Transverse colon (tissue), 4 donors: ENCODE data around the gene FAM151B. TPM values are rescaled to one million over a fixed set of nuclear protein-coding genes. Genes with fewer than 3 reads are reported as not detected.
"Not testable (repeated sequence)": the region's sequence is repeated elsewhere in the genome, so short reads cannot be mapped to it uniquely, and the experiment has no call there.

ENCODE experiments used
- DNase-seq: peaks from one replicate; pipeline ENCODE4 v3.0.0-alpha.2; 2019
- H3K27ac ChIP-seq, 4 donors: fragments of 200-600 bp; sonication (generic); 2 replicates each; pipeline ENCODE4 v1.5.1; 2016 to 2018; ENCODE audit warnings: inconsistent platforms in 4 of 4
- H3K27me3 ChIP-seq: fragments of 200-600 bp; sonication (generic); 2 replicates; pipeline ENCODE4 v1.5.1; 2017; ENCODE audit warnings: inconsistent platforms
- H3K36me3 ChIP-seq, 4 donors: fragments of 200-600 bp; sonication (generic); 2 replicates each; pipeline ENCODE4 v1.5.1; 2017 to 2019; ENCODE audit warnings: inconsistent platforms in 4 of 4
- H3K4me1 ChIP-seq, 4 donors: fragments of 200-600 bp; sonication (generic); 2 replicates each; pipeline ENCODE4 v1.5.1; 2017 to 2020; ENCODE audit warnings: inconsistent platforms in 4 of 4
- H3K4me3 ChIP-seq, 4 donors: fragments of 200-600 bp; sonication (generic); 1 replicate in 1 of 4; 2 replicates in 3 of 4; pipeline versions ENCODE4 v1.5.1 to v1.6.1; 2017 to 2019; ENCODE audit warnings: inconsistent platforms in 4 of 4
- H3K9me3 ChIP-seq, 2 donors: fragments of 200-600 bp; sonication (generic); 2 replicates each; pipeline ENCODE4 v1.5.1; 2017 to 2019; ENCODE audit warnings: inconsistent platforms in 2 of 2
- CTCF ChIP-seq, 5 experiments: fragments of 200-600 bp in 3 of 5; fragments of 450-650 bp in 2 of 5; sonication (generic) in 3 of 5; IDR thresholded peaks; 1 replicate in 2 of 5; 2 replicates in 3 of 5; pipeline ENCODE4 v1.5.1; 2016 to 2017; ENCODE audit warnings: antibody characterized with exemption in 5 of 5, inconsistent platforms in 3 of 5, mild to moderate bottlenecking in 2 of 5, moderate library complexity in 1 of 5
- EP300 ChIP-seq: sonication (generic); formaldehyde crosslinking; IDR thresholded peaks from one replicate; pipeline ENCODE4 v1.6.1; 2017; ENCODE audit warnings: antibody characterized with exemption, low read depth
- POLR2A ChIP-seq: fragments of 450-650 bp; IDR thresholded peaks from one replicate; pipeline ENCODE4 v1.6.1; 2016; ENCODE audit warnings: antibody characterized with exemption, mild to moderate bottlenecking, moderate library complexity
- POLR2AphosphoS5 ChIP-seq, 3 donors: sonication (generic); formaldehyde crosslinking; IDR thresholded peaks; one replicate each; pipeline ENCODE4 v1.6.1; 2016; ENCODE audit warnings: antibody characterized with exemption in 3 of 3
- WGBS, 2 donors: methylation state at CpG; one replicate each; pipeline ENCODE4 v1.1.5; 2018; ENCODE audit warnings: low coverage in 1 of 2; 5-methylcytosine and 5-hydroxymethylcytosine counted together
- in situ Hi-C, 4 donors: fragments of 200-750 bp; cut with MboI; loops; one replicate each; pipeline versions ENCODE4 v1.15.0 to v1.15.1; 2017; ENCODE audit warnings: low sequenced_read_pairs in 3 of 4, low pct_ligation_motif_present in 1 of 4, low pct_unique_long_range_greater_than_20kb in 1 of 4
- intact Hi-C: fragments of 100-400 bp; cut with DNase I; formaldehyde crosslinking; loops from one replicate; pipeline ENCODE4 v1.15.1; 2023; ENCODE audit warnings: low total_unique reads
- total RNA-seq, 4 donors: library from RNA; depleted of rRNA; stranded (reverse); fragments of >200 nt; gene quantifications; one replicate each; pipeline ENCODE4 v1.1.0, GENCODE V29; 2016

FAM151B gene
- total RNA-seq, 4 donors from 2014 or later, result 1.1 to 4.1 (median 3.8) TPM; not detected in 1

GRCh38 chr5:80579050-80579449, 91.2 kb downstream of the FAM151B start:
- Histone ChIP-seq H3K27ac (no peak overlapping the region), H3K36me3 (no peaks in the 10 kb centered on the region), H3K27me3 (peaks cover 7% of the 10 kb centered on the region), H3K9me3 (no peaks in the 10 kb centered on the region), H3K4me1 (no peaks in the 10 kb centered on the region), H3K4me3 (no peak overlapping the region)
- 85 to 90% methylated on average over 2 of the region's 2 CpGs for WGBS, 2 donors
- TF ChIP-seq EP300 (no peak), POLR2A (no peak), POLR2AphosphoS5 (IDR thresholded peaks at IDR 0.05) (no peak), CTCF (IDR thresholded peaks at IDR 0.05) (no peak)
- in situ Hi-C loops, result no loop called here
- intact Hi-C loops, result no loop called here
- no peak for DNase-seq

GRCh38 chr5:80580291-80580690, 92.4 kb downstream of the FAM151B start:
- H3K27ac ChIP-seq, intact Hi-C loops, H3K9me3 ChIP-seq, H3K4me3 ChIP-seq, in situ Hi-C loops, DNase-seq, H3K27me3 ChIP-seq, H3K4me1 ChIP-seq, H3K36me3 ChIP-seq: not testable (repeated sequence)
- WGBS, 2 donors, result 76% methylated on average over 3 of the region's 3 CpGs; no CpG with 5 or more reads in 1 of the 2 donors

DNA sequence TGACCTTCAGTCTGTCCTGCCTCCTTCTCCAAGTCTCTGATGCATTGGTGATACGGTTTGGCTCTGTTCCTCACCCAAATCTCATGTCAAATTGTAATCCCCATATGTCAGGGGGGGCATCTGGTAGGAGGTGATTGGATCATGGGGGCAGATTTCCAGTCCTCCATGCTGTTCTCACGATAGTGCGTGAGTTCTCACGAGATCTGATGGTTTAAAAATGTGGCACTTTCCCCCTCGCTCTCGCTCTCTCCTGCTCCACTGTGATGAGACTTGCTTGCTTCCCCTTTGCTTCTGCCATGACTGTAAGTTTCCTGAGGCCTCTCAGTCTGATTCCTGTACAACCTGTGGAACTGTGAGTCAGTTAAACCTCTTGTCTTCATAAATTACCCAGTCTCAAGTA, 96.9 kb downstream of the FAM151B start:
- Histone ChIP-seq H3K27me3 (no peaks in the 10 kb centered on the region), H3K36me3 (no peaks in the 10 kb centered on the region), H3K27ac (no peak overlapping the region), H3K9me3 (no peaks in the 10 kb centered on the region), H3K4me1 (no peaks in the 10 kb centered on the region), H3K4me3 (no peak overlapping the region)
- TF ChIP-seq POLR2A (no peak), EP300 (no peak), POLR2AphosphoS5 (IDR thresholded peaks at IDR 0.05) (no peak), CTCF (IDR thresholded peaks at IDR 0.05) (no peak)
- in situ Hi-C loops (no loop called here), intact Hi-C loops (no loop called here)
- no peak for DNase-seq
- 90 to 93% methylated on average over 4 to 6 of the region's 6 CpGs for WGBS, 2 donors

DNA sequence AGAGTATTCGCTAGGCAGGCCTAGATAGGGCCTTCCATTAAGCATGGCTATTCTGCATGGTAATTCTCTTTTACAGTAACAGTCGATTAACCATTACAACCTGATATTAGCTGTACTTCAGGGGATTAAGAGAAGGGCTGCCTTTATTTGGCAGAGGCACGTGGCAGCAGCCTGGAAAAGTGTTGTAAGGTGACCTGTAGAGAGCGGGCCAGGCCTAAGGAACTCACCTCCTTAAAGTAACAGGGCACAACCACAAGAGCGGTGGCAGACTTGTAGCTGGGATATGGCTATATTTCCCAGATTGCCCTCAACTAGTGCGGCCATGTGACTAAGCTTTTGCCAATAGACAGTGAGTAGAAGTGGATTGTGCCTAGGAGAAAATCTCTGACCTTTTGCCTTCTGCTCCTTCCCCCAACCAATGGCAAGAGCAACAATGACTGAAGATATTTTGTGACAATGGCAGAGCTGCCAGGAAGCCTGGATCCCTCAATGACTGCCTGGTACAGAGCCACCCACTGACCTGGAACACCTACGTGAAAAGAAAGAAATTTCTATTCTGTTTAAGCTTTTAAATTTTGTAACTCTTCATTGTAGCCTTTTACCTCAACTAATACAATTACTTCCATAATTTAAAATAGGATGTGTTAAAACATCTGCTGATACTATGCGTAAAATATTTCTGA, 101.1 kb downstream of the FAM151B start:
- TF ChIP-seq EP300, result no peak
- TF ChIP-seq POLR2AphosphoS5 (IDR thresholded peaks at IDR 0.05), result no peak
- TF ChIP-seq CTCF (IDR thresholded peaks at IDR 0.05), result no peak
- TF ChIP-seq POLR2A, result no peak
- H3K4me1 ChIP-seq, result no peaks in the 10 kb centered on the region
- H3K4me3 ChIP-seq, result no peak overlapping the region
- H3K27ac ChIP-seq, result no peak overlapping the region
- no peaks in the 10 kb centered on the region for H3K27me3 ChIP-seq
- in situ Hi-C loops, result no loop called here
- 92% methylated on average over 4 to 8 of the region's 8 CpGs for WGBS, 2 donors
- no peaks in the 10 kb centered on the region for H3K36me3 ChIP-seq
- intact Hi-C loops, result no loop called here
- DNase-seq, result no peak
- H3K9me3 ChIP-seq, result no peaks in the 10 kb centered on the region

- 60 to 83% methylated on average over 1 to 5 of the region's 5 CpGs for WGBS, 2 donors
- TF ChIP-seq POLR2A, result no peak
- no peak for TF ChIP-seq POLR2AphosphoS5 (IDR thresholded peaks at IDR 0.05)
- TF ChIP-seq EP300, result no peak
- TF ChIP-seq CTCF (IDR thresholded peaks at IDR 0.05), result no peak
- H3K27me3 ChIP-seq, result no peaks in the 10 kb centered on the region
- DNase-seq, result no peak
- H3K4me3 ChIP-seq, result no peak overlapping the region
- no peaks in the 10 kb centered on the region for H3K36me3 ChIP-seq
- no peaks in the 10 kb centered on the region for H3K4me1 ChIP-seq
- in situ Hi-C loops (no loop called here), intact Hi-C loops (no loop called here)
- H3K9me3 ChIP-seq, result no peaks in the 10 kb centered on the region
- no peak overlapping the region for H3K27ac ChIP-seq
Measured at GRCh38 chr5:80590766-80591165, 102.9 kb downstream of the FAM151B start.
